ENCODE data around the gene SCAI. TPM values are rescaled to one million over a fixed set of nuclear protein-coding genes. Genes with fewer than 3 reads are reported as not detected.
"Not testable (repeated sequence)": the region's sequence is repeated elsewhere in the genome, so short reads cannot be mapped to it uniquely, and the experiment has no call there.

The SCAI gene
- total RNA-seq, 1 experiment from 2014 or later: 4.1 TPM

- in situ Hi-C loops (cut with HindIII; ENCODE audit: low pct_unique_long_range_greater_than_20kb, low sequenced_read_pairs): no loop called here
- no peak for DNase-seq (ENCODE audit: low read depth, low spot score)
These were observed 17.8 kb downstream of the SCAI start for GRCh38 chr9:125125523-125125922.

GRCh38 chr9:125121146-125121545 is 22.2 kb downstream of the SCAI start:
- in situ Hi-C loops (cut with HindIII; ENCODE audit: low pct_unique_long_range_greater_than_20kb, low sequenced_read_pairs): no loop called here
- no peak for DNase-seq (ENCODE audit: low read depth, low spot score)

- in situ Hi-C loops (cut with HindIII; ENCODE audit: low pct_unique_long_range_greater_than_20kb, low sequenced_read_pairs): no loop called here
- DNase-seq (ENCODE audit: low read depth, low spot score): peak; percentile 40
These were observed 23.6 kb downstream of the SCAI start for GRCh38 chr9:125119643-125120286.

GRCh38 chr9:125118696-125119095 is 24.6 kb downstream of the SCAI start:
- DNase-seq (ENCODE audit: low read depth, low spot score); in situ Hi-C loops (cut with HindIII; ENCODE audit: low pct_unique_long_range_greater_than_20kb, low sequenced_read_pairs): not testable (repeated sequence)

GRCh38 chr9:125114503-125114902 is 28.8 kb downstream of the SCAI start:
- DNase-seq (ENCODE audit: low read depth, low spot score); in situ Hi-C loops (cut with HindIII; ENCODE audit: low pct_unique_long_range_greater_than_20kb, low sequenced_read_pairs): not testable (repeated sequence)

GRCh38 chr9:125110464-125110863 is 32.9 kb downstream of the SCAI start:
- DNase-seq (ENCODE audit: low read depth, low spot score): no peak
- in situ Hi-C loops (cut with HindIII; ENCODE audit: low pct_unique_long_range_greater_than_20kb, low sequenced_read_pairs): no loop called here

- in situ Hi-C loops (cut with HindIII; ENCODE audit: low pct_unique_long_range_greater_than_20kb, low sequenced_read_pairs); DNase-seq (ENCODE audit: low read depth, low spot score): not testable (repeated sequence)
These were observed 34.8 kb downstream of the SCAI start for GRCh38 chr9:125108541-125108940.

GRCh38 chr9:125106285-125106893 is 36.9 kb downstream of the SCAI start:
- in situ Hi-C loops (cut with HindIII; ENCODE audit: low pct_unique_long_range_greater_than_20kb, low sequenced_read_pairs): no loop called here
- DNase-seq (ENCODE audit: low read depth, low spot score): peak; percentile 10

- in situ Hi-C loops (cut with HindIII; ENCODE audit: low pct_unique_long_range_greater_than_20kb, low sequenced_read_pairs): no loop called here
- no peak for DNase-seq (ENCODE audit: low read depth, low spot score)
These were observed 39.4 kb downstream of the SCAI start for GRCh38 chr9:125103770-125104460.

- in situ Hi-C loops (cut with HindIII; ENCODE audit: low pct_unique_long_range_greater_than_20kb, low sequenced_read_pairs): no loop called here
- DNase-seq (ENCODE audit: low read depth, low spot score): no peak
These were observed 40.3 kb downstream of the SCAI start for GRCh38 chr9:125103021-125103420.

GRCh38 chr9:125100822-125101221 is 42.5 kb downstream of the SCAI start:
- no peak for DNase-seq (ENCODE audit: low read depth, low spot score)
- in situ Hi-C loops (cut with HindIII; ENCODE audit: low pct_unique_long_range_greater_than_20kb, low sequenced_read_pairs): no loop called here

- in situ Hi-C loops (cut with HindIII; ENCODE audit: low pct_unique_long_range_greater_than_20kb, low sequenced_read_pairs): no loop called here
- DNase-seq (ENCODE audit: low read depth, low spot score): no peak
These were observed 43.5 kb downstream of the SCAI start for GRCh38 chr9:125099816-125100215.

- no peak for DNase-seq (ENCODE audit: low read depth, low spot score)
These were observed 47.4 kb downstream of the SCAI start for GRCh38 chr9:125095821-125096443.

GRCh38 chr9:125091121-125091520 is 52.2 kb downstream of the SCAI start:
- in situ Hi-C loops (cut with HindIII; ENCODE audit: low pct_unique_long_range_greater_than_20kb, low sequenced_read_pairs): no loop called here
- no peak for DNase-seq (ENCODE audit: low read depth, low spot score)

More at GRCh38 chr9:125095821-125096443, 47.4 kb downstream of the SCAI start:
- in situ Hi-C loops (cut with HindIII; ENCODE audit: low pct_unique_long_range_greater_than_20kb, low sequenced_read_pairs): no loop called here

- no peak for DNase-seq (ENCODE audit: low read depth, low spot score)
- in situ Hi-C loops (cut with HindIII; ENCODE audit: low pct_unique_long_range_greater_than_20kb, low sequenced_read_pairs): no loop called here
These were observed 54.0 kb downstream of the SCAI start for GRCh38 chr9:125089331-125089730.

GRCh38 chr9:125088752-125089151 is 54.6 kb downstream of the SCAI start:
- DNase-seq (ENCODE audit: low read depth, low spot score): no peak
- in situ Hi-C loops (cut with HindIII; ENCODE audit: low pct_unique_long_range_greater_than_20kb, low sequenced_read_pairs): no loop called here

- DNase-seq (ENCODE audit: low read depth, low spot score): no peak
- in situ Hi-C loops (cut with HindIII; ENCODE audit: low pct_unique_long_range_greater_than_20kb, low sequenced_read_pairs): no loop called here
These were observed 57.4 kb downstream of the SCAI start for GRCh38 chr9:125085703-125086477.

- in situ Hi-C loops (cut with HindIII; ENCODE audit: low pct_unique_long_range_greater_than_20kb, low sequenced_read_pairs); DNase-seq (ENCODE audit: low read depth, low spot score): not testable (repeated sequence)
These were observed 61.1 kb downstream of the SCAI start for GRCh38 chr9:125082197-125082596.
